ELR (cell line): ENCODE results near the gene TSHZ2.

Experiments used
- DNase-seq: peaks from one replicate; pipeline ENCODE4 v3.0.0-alpha.2; 2015; ENCODE audit warnings: low read depth

TSHZ2 gene

GRCh38 chr20:53250456-53250855, 278.3 kb downstream of the TSHZ2 start:
- DNase-seq = no peak

GRCh38 chr20:53252002-53252401, 279.8 kb downstream of the TSHZ2 start:
- no peak for DNase-seq

DNA sequence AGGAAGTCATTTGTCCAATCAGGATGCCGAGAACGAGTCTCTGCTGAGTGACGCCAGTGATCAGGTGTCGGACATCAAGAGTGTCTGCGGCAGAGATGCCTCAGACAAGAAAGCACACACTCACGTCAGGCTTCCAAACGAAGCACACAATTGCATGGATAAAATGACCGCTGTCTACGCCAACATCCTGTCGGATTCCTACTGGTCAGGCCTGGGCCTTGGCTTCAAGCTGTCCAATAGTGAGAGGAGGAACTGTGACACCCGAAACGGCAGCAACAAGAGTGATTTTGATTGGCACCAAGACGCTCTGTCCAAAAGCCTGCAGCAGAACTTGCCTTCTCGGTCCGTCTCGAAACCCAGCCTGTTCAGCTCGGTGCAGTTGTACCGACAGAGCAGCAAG, 281.5 kb downstream of the TSHZ2 start:
- DNase-seq = no peak

DNA sequence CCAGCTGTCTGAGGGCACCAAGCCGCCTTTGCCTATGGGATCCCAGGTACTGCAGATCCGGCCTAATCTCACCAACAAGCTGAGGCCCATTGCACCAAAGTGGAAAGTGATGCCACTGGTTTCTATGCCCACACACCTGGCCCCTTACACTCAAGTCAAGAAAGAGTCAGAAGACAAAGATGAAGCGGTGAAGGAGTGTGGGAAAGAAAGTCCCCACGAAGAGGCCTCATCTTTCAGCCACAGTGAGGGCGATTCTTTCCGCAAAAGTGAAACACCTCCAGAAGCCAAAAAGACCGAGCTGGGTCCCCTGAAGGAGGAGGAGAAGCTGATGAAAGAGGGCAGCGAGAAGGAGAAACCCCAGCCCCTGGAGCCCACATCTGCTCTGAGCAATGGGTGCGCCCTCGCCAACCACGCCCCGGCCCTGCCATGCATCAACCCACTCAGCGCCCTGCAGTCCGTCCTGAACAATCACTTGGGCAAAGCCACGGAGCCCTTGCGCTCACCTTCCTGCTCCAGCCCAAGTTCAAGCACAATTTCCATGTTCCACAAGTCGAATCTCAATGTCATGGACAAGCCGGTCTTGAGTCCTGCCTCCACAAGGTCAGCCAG, 283.0 kb downstream of the TSHZ2 start:
- DNase-seq = no peak

- DNase-seq = no peak
Measured at GRCh38 chr20:53258741-53259140, 286.6 kb downstream of the TSHZ2 start.

GRCh38 chr20:53260168-53260567, 288.0 kb downstream of the TSHZ2 start:
- DNase-seq = no peak

- DNase-seq = no peak
Measured at GRCh38 chr20:53260591-53260990, 288.4 kb downstream of the TSHZ2 start.

- DNase-seq = no peak
Measured at GRCh38 chr20:53262365-53262764, 290.2 kb downstream of the TSHZ2 start.

DNA sequence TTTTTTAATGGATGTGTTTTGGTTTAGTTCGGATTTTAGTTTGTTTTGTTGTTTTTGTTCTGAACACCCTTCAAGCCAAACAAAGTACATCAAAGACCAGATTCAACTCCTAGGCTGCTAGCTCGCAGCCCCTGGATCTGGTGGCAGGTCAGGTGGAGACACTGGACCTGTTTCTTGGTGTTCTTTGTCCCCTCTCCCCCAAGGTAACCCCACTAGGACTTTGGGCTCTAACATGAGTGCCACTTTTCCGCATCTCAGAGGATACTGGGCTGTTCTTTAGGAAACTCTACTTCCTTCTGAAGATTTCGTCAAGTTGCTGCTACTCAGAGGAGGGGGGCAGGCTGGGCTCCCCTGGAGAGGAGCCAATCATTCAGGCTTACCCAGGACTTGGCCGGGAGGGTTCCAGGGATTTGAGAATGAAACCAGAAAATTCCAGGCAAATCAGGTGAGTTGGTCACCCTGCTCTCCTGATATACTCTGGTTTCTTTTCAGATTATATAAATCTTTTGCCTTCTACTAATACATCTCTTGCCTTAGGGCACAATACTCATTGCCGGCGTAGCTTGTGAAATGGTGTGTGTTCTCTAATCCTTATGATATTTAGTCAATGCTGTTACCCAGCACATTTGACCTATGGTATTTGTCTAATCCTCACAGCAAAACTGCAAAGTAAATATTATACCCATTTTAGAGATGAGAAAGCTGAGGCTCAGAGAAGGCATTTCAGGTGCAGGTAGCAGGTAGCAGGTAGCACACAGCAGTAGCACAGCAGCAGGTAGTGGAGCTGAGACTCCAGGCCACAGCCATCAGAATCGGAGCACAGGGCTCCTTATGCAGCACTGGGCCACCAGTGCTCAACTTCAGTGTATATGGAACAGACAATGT, 291.6 kb downstream of the TSHZ2 start:
- DNase-seq = no peak

DNA sequence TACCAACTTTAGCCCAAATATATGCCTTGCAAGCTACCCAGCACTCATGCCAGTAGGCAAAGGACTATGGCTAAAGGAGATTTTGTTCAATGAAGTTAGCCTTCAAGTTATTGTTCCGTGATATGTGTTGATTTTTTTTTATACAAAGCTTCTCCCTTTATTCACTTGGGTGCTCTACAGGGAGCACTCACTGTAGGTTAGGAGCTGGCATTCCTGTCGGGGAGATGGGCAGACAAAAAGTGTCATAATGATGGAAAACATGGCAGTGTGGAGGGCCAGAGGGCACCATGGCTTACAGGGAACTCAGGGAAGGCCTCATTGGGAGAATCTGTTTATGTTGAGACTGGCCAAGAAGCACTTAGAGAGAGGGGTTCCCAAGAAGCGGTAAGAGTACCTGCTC, 292.4 kb downstream of the TSHZ2 start:
- no peak for DNase-seq

- no peak for DNase-seq
Measured at GRCh38 chr20:53265304-53265875, 293.2 kb downstream of the TSHZ2 start.

DNA sequence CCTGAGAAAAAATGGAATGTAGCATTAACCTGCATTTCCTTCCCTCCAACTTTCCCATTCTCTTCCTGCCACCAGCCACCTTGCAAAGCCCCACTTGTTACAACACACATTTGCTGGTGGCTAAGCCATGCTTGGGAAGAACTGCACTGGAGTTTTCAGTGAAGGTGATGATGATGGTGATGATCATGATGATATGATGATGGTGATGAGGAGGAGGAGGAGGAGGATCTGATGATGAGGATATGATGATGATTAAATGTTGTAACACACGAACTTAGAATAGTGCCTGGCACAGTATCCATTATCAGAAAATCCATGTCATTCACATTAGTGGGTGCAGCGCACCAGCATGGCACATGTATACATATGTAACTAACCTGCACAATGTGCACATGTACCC, 297.2 kb downstream of the TSHZ2 start:
- no peak for DNase-seq

DNA sequence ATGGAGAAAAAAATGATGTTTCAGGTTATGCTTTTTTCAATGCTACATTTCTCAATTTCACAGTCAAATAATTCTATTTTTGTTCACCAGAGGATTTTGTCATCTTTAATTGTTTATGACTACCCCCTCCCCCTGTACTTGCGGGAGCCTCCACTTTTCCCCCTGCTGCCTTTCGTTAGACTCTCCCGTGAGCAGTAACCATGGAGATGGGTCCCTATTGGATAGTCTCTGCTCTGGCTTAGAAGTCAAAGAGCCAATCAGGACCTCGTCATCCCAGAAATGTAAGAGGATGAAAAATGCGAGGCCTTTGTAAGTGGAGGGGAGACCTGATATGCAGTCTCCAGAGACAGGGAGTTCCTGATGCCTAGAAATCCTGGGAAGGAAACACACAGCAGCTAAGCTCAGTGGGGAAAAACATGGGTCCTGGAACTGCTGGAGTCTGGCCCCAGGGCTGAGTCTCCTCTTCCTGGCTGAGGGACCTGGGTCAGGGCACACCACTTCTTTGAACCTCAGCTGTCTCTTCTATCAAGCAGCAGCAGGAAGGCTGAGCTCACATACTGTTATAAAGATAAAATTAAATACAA, 298.7 kb downstream of the TSHZ2 start:
- DNase-seq = no peak

DNA sequence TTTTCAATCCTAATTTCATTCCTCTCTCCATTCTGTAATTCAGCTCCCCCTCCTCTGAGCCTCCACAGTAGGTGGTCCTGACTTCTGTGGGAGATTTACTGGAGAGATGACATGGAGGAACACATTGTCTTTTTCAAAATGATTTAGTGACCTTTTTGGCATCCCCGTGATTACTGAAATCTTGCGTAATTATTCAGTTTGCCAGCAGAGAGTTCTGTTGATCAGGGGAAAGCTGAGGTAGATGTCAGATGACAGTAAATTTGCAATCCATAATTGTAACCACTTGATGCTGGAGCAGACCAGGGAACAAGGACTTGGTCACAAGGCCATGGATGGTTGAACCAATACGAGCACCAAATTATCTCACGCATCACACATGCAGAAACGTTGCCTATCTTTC, 302.2 kb downstream of the TSHZ2 start:
- no peak for DNase-seq

DNA sequence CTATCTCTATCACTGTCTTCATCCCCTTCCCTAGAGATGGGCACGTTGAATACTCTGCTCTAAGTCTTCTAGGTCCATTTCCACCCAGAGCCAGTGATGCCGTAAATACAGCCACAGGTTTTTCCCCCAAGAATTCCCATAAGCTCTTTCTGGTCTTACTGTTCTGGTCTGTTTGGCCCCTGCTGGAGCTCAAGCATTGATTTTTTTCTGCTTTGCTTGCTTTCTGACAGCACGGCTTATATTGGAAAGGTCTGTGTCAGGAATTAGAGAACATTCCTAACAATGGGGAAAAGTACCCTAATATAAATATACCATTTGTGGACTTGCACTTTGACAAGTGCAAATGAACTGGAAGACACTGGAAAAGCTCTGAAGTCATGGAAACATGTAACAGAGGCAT, 302.6 kb downstream of the TSHZ2 start:
- DNase-seq = no peak

DNA sequence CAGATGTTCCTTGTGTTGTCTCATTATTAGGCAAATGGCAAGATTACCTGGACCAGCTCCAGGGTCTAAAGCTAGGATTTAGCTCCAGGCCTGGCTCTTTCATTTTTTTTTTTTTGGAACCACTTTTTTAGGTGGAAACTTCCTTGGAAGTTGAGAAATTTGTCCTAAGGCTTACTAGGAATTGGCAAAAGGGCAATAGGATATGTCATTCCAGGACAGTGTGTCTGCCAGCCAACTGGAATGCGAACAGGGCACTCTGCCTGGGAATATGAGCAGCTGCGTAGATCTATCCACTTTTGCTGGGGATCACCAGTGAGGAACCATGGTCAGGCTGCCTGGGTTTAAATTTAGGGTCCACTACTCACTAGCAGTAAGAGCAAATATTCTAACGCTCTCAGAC, 304.0 kb downstream of the TSHZ2 start:
- no peak for DNase-seq

- no peak for DNase-seq
Measured at GRCh38 chr20:53278555-53278954, 306.4 kb downstream of the TSHZ2 start.

- no peak for DNase-seq
Measured at GRCh38 chr20:53279735-53280134, 307.6 kb downstream of the TSHZ2 start.

GRCh38 chr20:53281557-53282117, 309.5 kb downstream of the TSHZ2 start:
- DNase-seq = no peak

DNA sequence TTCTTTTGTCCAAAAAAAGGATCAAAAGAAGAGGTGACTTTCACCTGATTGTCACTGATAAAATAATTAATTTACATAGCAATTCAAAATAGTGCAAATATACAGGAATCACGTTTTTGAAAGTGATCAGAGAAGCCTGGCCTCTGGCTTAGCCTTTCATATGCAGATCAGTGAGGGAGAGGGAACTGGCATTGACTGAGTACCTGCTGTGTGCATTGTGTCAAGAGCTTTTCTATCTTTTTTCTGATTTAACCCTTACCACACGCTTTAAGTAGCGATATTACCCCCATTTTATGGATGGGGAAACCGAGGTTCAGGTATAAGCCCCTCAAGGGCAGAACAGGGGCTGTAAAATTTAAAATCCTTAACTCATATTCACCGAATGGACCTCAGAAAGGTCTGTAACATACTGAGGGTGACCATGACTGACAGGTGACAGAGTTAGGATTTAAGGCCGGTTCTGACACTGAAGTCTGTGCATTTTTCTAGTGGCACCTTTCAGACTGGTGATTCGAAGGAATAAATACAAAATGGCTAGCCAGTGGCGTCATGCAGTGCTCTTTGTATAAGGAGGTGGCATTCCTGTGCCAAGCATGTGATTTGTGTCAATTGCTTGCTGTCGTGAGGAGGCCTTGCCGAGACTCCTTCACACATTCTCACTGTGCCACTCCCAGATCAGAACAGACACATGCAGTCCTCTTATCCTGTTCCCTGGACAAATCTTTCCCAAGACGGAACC, 310.2 kb downstream of the TSHZ2 start:
- no peak for DNase-seq

DNA sequence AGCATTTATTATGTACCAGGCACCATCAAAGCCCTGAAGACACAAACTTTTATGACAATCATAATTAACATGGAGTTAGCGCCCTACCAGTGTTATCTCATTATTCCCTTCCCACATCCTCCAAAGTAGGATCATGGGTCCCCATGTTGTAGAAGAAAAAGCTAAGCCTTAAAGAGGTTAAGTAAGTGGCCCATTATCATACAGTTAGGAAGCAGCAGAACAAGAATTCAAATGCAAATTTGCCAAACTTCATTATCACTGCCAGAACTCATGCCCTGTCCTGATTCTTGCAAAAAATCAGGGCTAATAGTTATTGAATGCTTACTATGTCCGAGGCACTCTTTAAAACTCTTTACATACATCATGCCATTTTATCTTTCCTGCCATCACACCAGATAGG, 310.9 kb downstream of the TSHZ2 start:
- DNase-seq = no peak

GRCh38 chr20:53283597-53283996, 311.4 kb downstream of the TSHZ2 start:
- no peak for DNase-seq
